Frontal cortex (tissue), 4 donors: ENCODE results near the gene PMEL. TPM values are rescaled to one million over a fixed set of nuclear protein-coding genes. Genes with fewer than 3 reads are reported as not detected.

Source experiments
- DNase-seq, 2 donors: peaks; one replicate each; pipeline ENCODE4 v3.0.0; 2012; ENCODE audit warnings: low spot score in 2 of 2
- FAIRE-seq: peaks from 2 replicates; lab custom pipeline; 2012; peaks lifted over from hg19 to GRCh38; lab: Jason Lieb, UNC
- total RNA-seq: library from RNA; depleted of rRNA; stranded (reverse); fragments of >200 nt; gene quantifications from one replicate; pipeline ENCODE4 v1.2.3, GENCODE V29; 2014
- donor health status: control.
- donor health status: control.
- donor health status: control.

Gene PMEL
- total RNA-seq, 1 donor from 2014 or later = not detected

GRCh38 chr12:55955344-55955743 is 10.5 kb downstream of the PMEL start:
- DNase-seq = no peak
- FAIRE-seq = no peak

- DNase-seq = no peak
Measured at GRCh38 chr12:55946553-55946952, 19.3 kb downstream of the PMEL start.

DNA sequence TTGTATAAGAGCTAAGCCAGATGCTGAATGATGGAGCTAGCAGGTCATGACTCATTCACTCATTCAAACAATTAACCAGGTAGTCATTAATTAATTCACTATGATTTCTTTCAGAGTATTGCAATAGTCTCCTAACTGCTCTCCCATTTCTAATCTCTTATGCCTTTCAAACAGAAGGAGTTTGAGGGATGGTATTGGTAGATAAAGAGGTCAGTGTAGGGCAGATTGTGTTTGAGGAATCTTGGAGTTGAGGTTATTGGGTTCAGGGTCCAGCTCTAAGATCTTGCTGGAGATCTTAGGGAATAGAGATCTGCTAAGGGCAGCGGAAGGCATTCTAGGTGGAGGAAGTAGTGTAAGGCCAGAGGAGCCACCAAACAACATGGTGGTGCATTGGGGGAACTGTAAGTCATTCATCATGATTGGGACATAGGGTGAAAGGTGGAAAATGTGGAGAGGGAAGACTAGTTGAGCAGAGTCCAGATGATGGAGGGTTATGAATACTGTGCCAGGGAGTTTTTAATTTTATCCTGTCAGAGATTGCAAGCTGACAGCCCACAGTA is 23.2 kb downstream of the PMEL start:
- no peak for FAIRE-seq
- DNase-seq = no peak

More at GRCh38 chr12:55946553-55946952, 19.3 kb downstream of the PMEL start:
- FAIRE-seq = no peak

- no peak for DNase-seq
- no peak for FAIRE-seq
Measured at GRCh38 chr12:55942055-55942454, 23.8 kb downstream of the PMEL start.

- DNase-seq = peak; percentile 58 to 77
- no peak for FAIRE-seq
Measured at GRCh38 chr12:55940065-55940732, 25.6 kb downstream of the PMEL start.

DNA sequence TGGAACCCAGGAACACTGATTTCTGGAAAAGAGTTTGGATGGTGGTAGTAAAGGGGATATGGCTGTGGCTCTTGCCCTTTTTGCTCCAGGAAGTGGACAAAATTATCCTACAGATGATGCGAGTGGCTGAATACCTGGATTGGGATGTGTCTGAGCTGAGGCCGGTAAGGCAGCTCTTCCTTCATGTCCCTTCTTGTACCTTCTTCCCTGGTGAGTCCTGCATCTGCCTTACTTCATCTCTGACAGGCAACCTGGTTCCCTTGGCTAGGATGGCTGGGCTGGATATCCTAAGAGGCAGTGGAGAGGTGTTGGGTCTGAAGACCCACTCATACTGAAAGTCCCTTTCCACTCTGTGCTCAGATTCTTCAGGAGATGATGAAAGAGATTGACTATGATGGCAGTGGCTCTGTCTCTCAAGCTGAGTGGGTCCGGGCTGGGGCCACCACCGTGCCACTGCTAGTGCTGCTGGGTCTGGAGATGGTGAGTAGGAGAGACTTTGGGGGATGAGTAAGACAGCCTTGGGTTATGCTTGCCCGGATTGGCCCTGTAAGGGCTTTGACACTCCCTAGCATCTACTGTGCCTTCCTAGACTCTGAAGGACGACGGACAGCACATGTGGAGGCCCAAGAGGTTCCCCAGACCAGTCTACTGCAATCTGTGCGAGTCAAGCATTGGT is 26.9 kb downstream of the PMEL start:
- no peak for FAIRE-seq
- no peak for DNase-seq

DNA sequence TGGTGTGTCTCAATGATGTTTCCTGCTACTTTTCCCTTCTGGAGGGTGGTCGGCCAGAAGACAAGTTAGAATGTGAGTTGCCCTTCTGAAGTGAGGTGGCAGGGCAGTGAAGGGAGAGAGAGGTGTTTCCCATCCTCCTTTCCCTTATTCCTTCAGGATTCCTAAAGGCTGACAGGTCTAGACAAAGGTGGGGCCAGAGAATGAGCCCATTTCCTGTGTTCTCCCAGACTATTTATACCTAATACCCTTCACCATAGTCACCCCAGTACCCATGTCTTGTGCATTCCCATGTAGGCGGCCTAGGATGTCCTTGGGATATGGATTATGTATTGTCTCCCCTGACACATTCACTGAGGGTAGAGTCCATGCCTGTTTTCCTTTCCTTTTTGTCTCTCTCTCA is 27.9 kb downstream of the PMEL start:
- DNase-seq (no peak), FAIRE-seq (no peak)

DNA sequence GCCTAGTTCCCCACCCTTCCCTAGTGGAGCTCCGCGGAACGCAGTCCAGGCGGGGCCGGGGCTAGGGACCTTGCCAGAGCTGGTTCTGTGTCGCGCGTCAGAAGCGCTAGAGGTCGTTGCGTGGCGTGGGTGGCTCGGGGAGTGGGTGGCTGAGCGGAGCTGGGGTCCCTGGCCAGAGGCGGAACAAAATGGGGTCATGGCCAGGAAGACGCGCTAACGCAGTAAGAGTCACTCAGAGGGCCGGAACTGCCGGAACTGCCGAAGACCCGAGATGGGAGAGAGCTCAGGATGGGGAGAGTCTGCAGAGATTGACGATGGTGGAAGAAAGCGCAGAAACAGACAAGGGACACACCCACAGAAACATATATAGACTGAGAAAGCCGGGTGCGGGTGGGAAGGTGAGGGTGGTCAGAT is 30.1 kb downstream of the PMEL start:
- DNase-seq (peak in 1 of 2 donors; percentile 28), FAIRE-seq (no peak)

DNA sequence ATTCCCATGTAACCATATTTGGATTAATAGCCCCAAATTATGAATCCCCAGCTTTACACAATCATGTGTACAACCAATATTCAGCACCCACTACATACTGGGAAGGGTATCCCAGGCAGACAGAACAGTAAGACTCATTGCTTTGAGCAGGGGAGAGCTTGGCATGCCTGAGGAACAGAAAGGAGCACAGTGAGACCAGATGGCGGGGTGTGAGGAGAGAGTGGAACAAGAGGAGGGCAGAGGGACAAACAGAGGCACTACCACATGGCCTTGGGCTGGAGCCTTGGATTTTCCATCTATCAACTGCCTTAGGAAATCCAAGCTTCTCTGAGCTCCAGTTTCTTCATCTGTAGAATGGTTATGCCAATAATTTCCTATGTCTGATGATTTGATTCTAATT is 31.1 kb downstream of the PMEL start:
- DNase-seq = no peak
- no peak for FAIRE-seq

DNA sequence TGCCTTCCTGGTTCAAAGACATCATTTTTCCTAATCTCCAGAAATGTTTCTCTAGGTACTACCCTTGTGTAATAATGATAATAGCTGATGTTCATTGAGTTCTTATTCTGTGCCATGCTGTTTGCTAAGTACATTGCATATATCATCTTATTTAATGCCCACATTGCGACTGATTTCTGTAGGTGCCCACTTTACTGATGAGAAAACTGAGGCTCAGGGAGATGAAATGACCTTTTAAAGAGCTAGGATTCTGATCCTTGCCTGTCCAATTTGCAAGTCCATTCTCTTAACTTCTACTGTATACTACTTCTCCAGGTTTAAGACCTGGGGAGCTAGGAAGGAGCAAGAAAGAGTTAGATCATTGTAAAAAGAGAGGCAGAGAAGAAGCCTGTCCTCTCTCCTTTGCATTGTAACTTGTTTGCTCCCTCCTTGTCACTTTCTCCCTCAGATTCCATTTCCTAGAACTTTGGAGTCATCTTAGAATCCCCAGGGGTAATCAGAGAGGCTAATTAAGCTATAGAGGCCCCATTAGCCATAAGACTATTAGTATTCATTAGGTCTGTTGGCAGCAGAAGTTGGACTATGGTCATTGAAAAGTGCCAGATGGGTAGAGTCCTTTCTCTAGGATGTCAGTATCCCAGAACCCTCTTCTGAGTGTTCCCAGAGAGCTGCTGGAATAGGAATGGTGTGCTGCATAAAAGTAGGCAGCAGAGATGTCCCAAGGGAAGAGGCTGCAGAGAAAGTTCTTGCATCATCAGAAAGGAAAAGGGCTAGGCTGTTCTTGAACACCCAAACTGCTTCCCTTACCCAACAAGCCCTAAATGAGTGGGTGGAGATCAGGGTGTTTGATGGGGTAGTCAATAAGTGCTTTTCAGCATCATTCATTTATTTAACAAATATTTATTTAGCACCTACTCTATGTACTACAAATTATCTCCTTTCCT is 31.8 kb downstream of the PMEL start:
- no peak for FAIRE-seq
- DNase-seq = no peak

- FAIRE-seq (no peak), DNase-seq (no peak)
Measured at GRCh38 chr12:55933169-55933798, 32.6 kb downstream of the PMEL start.

GRCh38 chr12:55932551-55932910 is 33.3 kb downstream of the PMEL start:
- no peak for DNase-seq

DNA sequence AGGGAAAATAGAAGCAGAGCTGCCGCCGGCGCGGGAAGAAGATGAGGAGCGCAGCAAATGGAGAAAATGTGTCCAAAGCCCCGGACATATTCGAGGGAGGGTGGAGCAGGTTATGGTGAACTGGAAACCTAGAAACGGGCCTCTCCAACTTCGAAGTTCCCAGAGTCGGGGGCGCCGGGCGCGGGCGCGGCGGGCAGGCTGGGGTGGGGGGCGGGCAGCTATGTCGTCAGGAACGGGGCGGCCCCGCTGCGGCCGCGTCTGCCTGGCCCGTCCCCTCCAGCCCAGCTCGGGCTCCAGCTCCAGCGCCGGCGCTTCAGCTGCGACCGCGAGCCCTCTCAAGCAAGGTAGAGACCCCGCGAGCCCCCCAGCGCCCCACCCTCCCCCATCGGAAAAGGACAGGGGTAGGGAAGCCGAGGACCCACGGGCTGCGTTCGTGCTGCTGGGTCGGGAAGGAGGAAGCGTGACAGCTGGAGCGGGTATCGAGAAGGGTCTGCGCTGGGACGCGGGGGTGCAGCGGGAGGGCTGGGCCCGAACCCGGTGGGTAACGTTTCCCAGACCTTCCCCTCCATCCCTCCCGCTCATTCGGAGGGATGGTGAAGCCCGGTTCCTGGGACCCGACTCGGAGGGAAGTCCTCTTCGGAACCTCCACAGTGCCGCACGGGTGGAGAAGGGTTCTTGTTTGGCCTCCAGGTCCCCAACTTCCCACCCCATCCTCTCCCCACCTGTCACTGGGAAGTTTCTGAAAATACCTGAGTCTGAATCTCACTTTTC is 33.9 kb downstream of the PMEL start:
- FAIRE-seq = no peak
- DNase-seq = peak; percentile 64 to 72

More at GRCh38 chr12:55932551-55932910, 33.3 kb downstream of the PMEL start:
- FAIRE-seq = no peak

GRCh38 chr12:55931317-55931779 is 34.5 kb downstream of the PMEL start:
- FAIRE-seq = no peak
- no peak for DNase-seq

DNA sequence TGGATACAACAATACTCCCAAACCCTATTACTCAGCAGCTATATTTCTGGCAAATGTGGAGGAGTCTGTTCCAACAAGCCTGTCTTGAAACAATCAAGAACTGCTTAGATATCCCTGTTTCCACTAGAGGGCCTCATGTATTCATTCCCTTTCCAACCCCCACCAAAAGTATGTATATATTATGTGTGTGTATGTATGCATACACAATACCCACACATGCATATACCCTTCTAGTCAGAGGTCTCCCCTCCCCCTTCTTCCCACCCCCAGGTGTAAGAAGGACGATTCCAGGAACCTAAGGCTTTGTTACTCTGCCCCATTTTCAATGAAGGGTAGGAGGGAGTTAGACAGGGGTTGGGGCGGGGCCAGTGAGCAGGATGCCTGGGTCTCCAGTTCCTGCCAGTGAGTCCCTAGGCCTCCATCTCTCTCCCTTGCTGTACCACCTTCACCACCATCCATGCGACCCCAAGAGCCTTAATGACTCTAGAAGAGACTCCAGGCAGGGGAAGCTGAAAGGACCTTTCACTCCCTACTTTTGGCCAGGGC is 35.0 kb downstream of the PMEL start, which contains the start of gene DGKA:
DGKA (plus strand) TSS at position 392 of the 546 bp plus-strand sequence. CDS start 5,342 bp downstream, outside the sequence.
- FAIRE-seq (no peak), DNase-seq (peak in 1 of 2 donors; percentile 51)

DNA sequence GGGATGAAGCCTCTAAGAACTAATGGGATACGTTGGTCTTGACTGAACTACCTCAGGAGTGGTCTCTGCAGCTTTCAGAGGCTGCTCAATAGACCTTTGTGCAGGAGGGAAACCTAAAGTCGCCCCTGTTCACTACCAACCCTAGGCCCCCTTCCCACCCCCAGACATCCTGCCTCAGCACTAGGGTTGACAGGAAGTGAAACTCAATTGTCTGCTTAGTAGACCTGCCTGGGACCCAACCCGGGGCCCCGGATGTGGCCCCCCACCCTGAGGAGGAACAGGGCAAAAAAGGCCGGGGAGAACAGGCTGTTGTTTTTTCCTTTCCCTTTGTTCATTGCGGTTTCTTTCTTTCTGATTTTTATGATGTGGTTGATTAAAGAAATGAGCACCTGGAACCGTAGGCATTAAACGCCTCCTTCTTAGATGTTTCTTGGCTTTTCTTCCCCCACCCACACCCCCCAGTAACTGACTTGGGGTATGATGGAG is 36.5 kb downstream of the PMEL start:
- FAIRE-seq (no peak), DNase-seq (no peak)

- peak; percentile 60 to 67 for DNase-seq
- no peak for FAIRE-seq
Measured at GRCh38 chr12:55927588-55928502, 38.0 kb downstream of the PMEL start, which contains the start of gene PYM1. PYM1 (minus strand) TSS chr12:55927894; CDS start chr12:55927761, 133 bp downstream.
